Fibroblast of pulmonary artery (primary cell): ENCODE measurements around the gene RPP21.
A peak's percentile ranks its signal among the peaks of the same experiment; 100 is the strongest.

Experiments used
- DNase-seq: peaks from one replicate; pipeline ENCODE4 v3.0.0-alpha.2; 2010; ENCODE audit warnings: low read depth
- H3K4me3 ChIP-seq: replicated peaks from 2 replicates; pipeline ENCODE4 v1.5.1; 2011; ENCODE audit warnings: low read depth, mild to moderate bottlenecking, control low read depth, low read length, moderate library complexity
- TF ChIP-seq, protein P1 (sequence below): IDR thresholded peaks from 2 replicates; pipeline ENCODE4 v1.5.1; 2011; ENCODE audit warnings: mild to moderate bottlenecking, control low read depth, low read length, inconsistent platforms; ENCODE audit errors: missing control alignments

Gene RPP21

DNA sequence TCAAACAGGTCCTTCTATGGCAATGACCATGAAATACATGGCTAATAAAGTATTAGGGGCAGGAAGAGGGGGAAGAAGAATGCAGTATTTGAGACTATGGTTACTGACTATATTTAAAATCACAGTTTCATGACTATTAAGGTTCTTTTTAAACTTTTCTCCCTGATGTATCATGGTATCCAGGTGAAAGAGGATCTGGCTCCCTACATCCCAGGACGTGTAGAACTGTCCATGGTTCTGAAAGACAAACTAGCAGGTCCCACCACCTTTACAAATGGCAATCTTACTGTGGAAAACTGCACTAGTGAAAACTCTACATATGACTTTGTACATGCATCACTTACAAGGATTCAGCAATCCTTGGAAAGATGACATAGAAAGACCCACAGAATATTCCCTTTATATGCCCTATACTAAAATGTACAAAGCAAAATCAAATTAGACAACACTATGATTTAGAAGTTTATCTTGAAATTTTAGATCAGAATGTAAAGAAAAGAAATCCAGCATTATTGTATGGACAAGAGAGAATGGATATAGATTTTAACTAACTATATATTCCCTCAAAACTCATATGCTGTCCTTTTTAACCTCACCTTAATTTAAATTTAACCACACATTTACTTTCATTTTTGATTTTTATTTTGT is 33.5 kb downstream of the RPP21 start:
- DNase-seq, result peak; percentile 49
- H3K4me3 ChIP-seq, result no peak overlapping the region
- TF ChIP-seq, protein P1, sequence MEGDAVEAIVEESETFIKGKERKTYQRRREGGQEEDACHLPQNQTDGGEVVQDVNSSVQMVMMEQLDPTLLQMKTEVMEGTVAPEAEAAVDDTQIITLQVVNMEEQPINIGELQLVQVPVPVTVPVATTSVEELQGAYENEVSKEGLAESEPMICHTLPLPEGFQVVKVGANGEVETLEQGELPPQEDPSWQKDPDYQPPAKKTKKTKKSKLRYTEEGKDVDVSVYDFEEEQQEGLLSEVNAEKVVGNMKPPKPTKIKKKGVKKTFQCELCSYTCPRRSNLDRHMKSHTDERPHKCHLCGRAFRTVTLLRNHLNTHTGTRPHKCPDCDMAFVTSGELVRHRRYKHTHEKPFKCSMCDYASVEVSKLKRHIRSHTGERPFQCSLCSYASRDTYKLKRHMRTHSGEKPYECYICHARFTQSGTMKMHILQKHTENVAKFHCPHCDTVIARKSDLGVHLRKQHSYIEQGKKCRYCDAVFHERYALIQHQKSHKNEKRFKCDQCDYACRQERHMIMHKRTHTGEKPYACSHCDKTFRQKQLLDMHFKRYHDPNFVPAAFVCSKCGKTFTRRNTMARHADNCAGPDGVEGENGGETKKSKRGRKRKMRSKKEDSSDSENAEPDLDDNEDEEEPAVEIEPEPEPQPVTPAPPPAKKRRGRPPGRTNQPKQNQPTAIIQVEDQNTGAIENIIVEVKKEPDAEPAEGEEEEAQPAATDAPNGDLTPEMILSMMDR, result no peak

DNA sequence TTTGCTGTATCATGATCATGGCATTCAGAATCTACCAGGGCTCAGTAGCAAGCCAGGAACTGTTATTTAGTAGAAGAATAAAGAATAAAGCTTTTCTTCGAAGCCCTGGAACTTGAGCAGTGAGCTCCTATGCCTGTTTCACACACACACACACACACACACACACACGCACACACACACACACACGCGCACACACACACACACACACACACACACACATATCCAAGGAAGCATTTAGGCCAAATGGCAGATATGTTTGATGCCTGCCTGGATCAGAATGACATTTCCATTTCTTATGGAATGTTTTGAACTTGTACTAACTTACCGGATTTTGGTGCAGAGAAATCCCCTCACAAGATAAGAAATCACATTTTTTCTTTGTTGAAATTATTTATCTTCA is 35.5 kb downstream of the RPP21 start:
- no peak for DNase-seq
- H3K4me3 ChIP-seq, result no peak overlapping the region
- TF ChIP-seq, protein P1, result no peak

DNA sequence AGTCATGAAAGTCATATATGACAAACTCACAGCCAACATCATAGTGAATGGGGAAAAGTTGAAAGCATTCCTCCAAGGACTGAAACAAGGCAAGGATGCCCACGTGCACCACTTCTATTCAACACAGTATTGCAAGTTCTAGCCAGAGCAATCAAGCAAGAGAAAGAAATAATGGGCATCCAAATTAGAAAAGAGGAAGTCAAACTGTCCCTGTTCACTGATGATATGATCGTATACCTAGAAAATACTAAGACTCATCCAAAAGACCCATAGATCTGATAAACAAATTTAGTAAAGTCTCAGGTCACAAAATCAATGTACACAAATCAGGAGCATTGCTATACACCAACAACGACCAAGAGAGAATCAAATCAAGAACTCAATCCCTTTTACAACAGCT is 41.2 kb downstream of the RPP21 start:
- TF ChIP-seq, protein P1, result no peak
- no peak overlapping the region for H3K4me3 ChIP-seq
- no peak for DNase-seq

DNA sequence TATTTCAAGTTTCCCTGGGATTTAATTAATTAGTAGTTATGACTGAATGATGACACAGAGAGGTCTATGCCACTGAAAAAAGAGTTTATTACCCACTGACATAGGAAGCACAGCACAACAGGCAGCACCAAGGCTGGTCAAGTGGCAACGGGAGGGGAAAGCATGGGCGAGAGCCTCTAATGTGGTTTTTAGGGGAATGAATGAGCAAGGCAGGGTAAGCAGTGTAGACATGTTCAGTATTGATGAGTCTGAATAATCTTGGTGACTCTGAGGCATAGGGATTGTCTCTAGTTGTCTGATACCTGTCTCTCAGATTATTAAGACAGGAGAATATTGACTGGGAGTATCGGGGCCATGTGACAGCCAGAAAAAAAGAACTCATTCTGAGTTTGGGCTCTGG is 46.3 kb downstream of the RPP21 start:
- TF ChIP-seq, protein P1, result no peak
- H3K4me3 ChIP-seq, result no peak overlapping the region
- no peak for DNase-seq

DNA sequence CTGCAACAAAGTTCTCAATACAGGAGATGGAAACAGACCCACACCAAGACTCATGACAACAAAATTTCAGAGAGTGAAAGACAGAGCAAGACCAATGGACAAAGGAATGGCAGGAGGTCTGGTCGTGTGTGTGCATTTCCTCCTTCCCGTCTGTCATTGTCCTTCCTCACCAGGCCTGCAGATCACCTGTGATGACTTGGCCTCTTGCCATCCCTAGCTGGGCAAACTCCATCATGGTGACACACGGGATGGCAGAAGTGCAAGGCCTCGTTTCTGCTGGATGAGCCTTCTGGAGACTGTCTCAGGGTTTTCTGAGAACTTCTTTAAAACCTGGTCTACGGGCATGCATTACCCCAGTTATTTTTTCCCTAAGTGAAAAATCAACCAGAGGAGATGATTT is 49.2 kb downstream of the RPP21 start:
- TF ChIP-seq, protein P1, result no peak
- DNase-seq, result no peak

More for the DNA sequence above, 49.2 kb downstream of the RPP21 start:
- H3K4me3 ChIP-seq, result no peak overlapping the region
